Measurements from ENCODE around the gene GSN. TPM values are rescaled to one million over a fixed set of nuclear protein-coding genes. Genes with fewer than 3 reads are reported as not detected.

Gene GSN
- total RNA-seq, 2 donors from 2014 or later: 328 to 753 TPM

- ATAC-seq (no peak), DNase-seq (no peak)
- H3K4me3 ChIP-seq: no peak overlapping the region
- H3K4me1 ChIP-seq: peaks cover 21% of the 10 kb centered on the region
- H3K36me3 ChIP-seq (replicated peaks in 1 of 2; ENCODE audit: insufficient read depth in 1 of 2, low read depth in 2 of 2): no peaks in the 10 kb centered on the region
- H3K9me3 ChIP-seq: no peaks in the 10 kb centered on the region
- intact Hi-C loops (cut with DNase I): no loop called here
- H3K27ac ChIP-seq: no peak overlapping the region
- H3K27me3 ChIP-seq: no peaks in the 10 kb centered on the region
- WGBS, 2 donors: 79 to 82% methylated on average over 4 of the region's 4 CpGs
- TF ChIP-seq CTCF (IDR thresholded peaks at IDR 0.05) (peak in 6 of 7 experiments; percentile 12 to 40 (median 20)), POLR2A (IDR thresholded peaks at IDR 0.05) (no peak)
These were observed 108.4 kb downstream of the GSN start for GRCh38 chr9:121376214-121376830.

GRCh38 chr9:121380846-121381245, 112.9 kb downstream of the GSN start:
- H3K4me1 ChIP-seq: no peaks in the 10 kb centered on the region
- ATAC-seq (no peak), DNase-seq (no peak)
- H3K27me3 ChIP-seq: no peaks in the 10 kb centered on the region
- no peak overlapping the region for H3K27ac ChIP-seq
- H3K36me3 ChIP-seq (replicated peaks in 1 of 2; ENCODE audit: insufficient read depth in 1 of 2, low read depth in 2 of 2): no peaks in the 10 kb centered on the region
- H3K9me3 ChIP-seq: no peaks in the 10 kb centered on the region
- intact Hi-C loops (cut with DNase I): no loop called here
- no peak overlapping the region for H3K4me3 ChIP-seq
- no peak for TF ChIP-seq CTCF (IDR thresholded peaks at IDR 0.05)
- TF ChIP-seq POLR2A (IDR thresholded peaks at IDR 0.05): no peak

Other genes starting within 250 kb of the GSN start
- 10 to 100 TPM in 1 of 2 donors, 1 to 10 TPM in 1; 7.3 to 16.1 TPM for gene C5, start 217.9 kb upstream of the GSN start, total RNA-seq
- 10 to 100 TPM; 16.1 to 20.8 TPM for gene CNTRL, start 193.2 kb upstream of the GSN start, total RNA-seq
- gene RAB14, start 66.3 kb upstream of the GSN start, total RNA-seq: 10 to 100 TPM; 13.5 to 21.8 TPM
- gene STOM, start 102.1 kb downstream of the GSN start, total RNA-seq: 10 to 100 TPM; 59.9 to 70.5 TPM
- gene GGTA1, start 231.7 kb downstream of the GSN start, total RNA-seq: 1 to 10 TPM; 2.3 to 2.6 TPM